Uterus (tissue), 2 donors: ENCODE data around the gene WARS2.

Experiments used
- POLR2A ChIP-seq, 2 donors: fragments of 450-650 bp; IDR thresholded peaks; one replicate each; pipeline ENCODE4 v1.6.1; 2016; ENCODE audit warnings: antibody characterized with exemption in 2 of 2, mild to moderate bottlenecking in 1 of 2, moderate library complexity in 1 of 2
- TF ChIP-seq, protein P1 (sequence below), 4 experiments: fragments of 200-600 bp in 2 of 4; fragments of 450-650 bp in 2 of 4; sonication (generic) in 2 of 4; IDR thresholded peaks; one replicate each; pipeline ENCODE4 v1.5.1; 2016 to 2019; ENCODE audit warnings: antibody characterized with exemption in 4 of 4, mild to moderate bottlenecking in 2 of 4, moderate library complexity in 1 of 4

DNA sequence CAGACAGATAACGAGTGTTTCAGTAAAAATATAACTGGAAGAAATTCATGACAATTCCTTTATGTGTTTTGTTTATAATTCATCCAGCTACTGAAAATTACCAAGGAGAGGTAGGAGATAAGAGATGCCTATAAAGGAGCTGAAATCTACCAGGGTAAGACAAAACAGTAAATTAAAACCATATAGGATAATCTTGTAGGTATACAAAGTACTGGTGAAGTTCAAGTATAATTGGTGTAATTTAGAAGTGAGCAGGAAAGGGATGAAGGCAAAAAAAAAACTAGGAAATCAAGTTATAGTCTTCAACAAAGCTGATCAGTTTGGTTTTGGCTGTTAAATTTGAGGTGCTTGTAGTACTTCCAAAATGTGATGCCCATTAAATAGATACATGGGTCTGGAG is 1.2 kb upstream of the WARS2 start:
- TF ChIP-seq, protein P1, sequence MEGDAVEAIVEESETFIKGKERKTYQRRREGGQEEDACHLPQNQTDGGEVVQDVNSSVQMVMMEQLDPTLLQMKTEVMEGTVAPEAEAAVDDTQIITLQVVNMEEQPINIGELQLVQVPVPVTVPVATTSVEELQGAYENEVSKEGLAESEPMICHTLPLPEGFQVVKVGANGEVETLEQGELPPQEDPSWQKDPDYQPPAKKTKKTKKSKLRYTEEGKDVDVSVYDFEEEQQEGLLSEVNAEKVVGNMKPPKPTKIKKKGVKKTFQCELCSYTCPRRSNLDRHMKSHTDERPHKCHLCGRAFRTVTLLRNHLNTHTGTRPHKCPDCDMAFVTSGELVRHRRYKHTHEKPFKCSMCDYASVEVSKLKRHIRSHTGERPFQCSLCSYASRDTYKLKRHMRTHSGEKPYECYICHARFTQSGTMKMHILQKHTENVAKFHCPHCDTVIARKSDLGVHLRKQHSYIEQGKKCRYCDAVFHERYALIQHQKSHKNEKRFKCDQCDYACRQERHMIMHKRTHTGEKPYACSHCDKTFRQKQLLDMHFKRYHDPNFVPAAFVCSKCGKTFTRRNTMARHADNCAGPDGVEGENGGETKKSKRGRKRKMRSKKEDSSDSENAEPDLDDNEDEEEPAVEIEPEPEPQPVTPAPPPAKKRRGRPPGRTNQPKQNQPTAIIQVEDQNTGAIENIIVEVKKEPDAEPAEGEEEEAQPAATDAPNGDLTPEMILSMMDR (IDR thresholded peaks at IDR 0.05): no peak
- no peak for TF ChIP-seq POLR2A (IDR thresholded peaks at IDR 0.05)
